BE2C (cell line): ENCODE results near the gene SYNGAP1.

ENCODE experiments used
- DNase-seq: peaks from one replicate; pipeline ENCODE4 v3.0.0-alpha.2; 2020
- H3K27me3 ChIP-seq: fragments of 250-450 bp; sonication (Bioruptor Pico); 2 replicates; pipeline ENCODE4 v1.5.1; 2020; ENCODE audit warnings: mild to moderate bottlenecking
- H3K36me3 ChIP-seq: fragments of 250-450 bp; sonication (Bioruptor Pico); 2 replicates; pipeline ENCODE4 v1.5.1; 2020; ENCODE audit warnings: mild to moderate bottlenecking
- H3K4me1 ChIP-seq: fragments of 250-450 bp; sonication (Bioruptor Pico); 2 replicates; pipeline ENCODE4 v1.5.1; 2020
- H3K4me3 ChIP-seq: 2 replicates; pipeline ENCODE4 v1.5.1; 2011; ENCODE audit warnings: low read depth, low read length
- H3K9me3 ChIP-seq: fragments of 250-450 bp; sonication (Bioruptor Pico); 2 replicates; pipeline ENCODE4 v1.5.1; 2020
- TF ChIP-seq, protein P1 (sequence below): IDR thresholded peaks from 2 replicates; pipeline ENCODE4 v1.5.1; 2012; ENCODE audit warnings: mild to moderate bottlenecking, low read depth, low read length

Gene SYNGAP1

DNA sequence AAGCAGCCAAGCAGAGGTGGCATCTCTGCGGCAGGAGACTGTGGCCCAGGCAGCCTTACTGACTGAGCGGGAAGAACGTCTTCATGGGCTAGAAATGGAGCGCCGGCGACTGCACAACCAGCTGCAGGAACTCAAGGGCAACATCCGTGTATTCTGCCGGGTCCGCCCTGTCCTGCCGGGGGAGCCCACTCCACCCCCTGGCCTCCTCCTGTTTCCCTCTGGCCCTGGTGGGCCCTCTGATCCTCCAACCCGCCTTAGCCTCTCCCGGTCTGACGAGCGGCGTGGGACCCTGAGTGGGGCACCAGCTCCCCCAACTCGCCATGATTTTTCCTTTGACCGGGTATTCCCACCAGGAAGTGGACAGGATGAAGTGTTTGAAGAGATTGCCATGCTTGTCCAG, 15.0 kb upstream of the SYNGAP1 start:
- peaks cover 3% of the 10 kb centered on the region; the same call in 1 of the 2 replicates for H3K4me1 ChIP-seq
- H3K4me3 ChIP-seq = no peak overlapping the region
- no peaks in the 10 kb centered on the region for H3K27me3 ChIP-seq
- H3K9me3 ChIP-seq = no peaks in the 10 kb centered on the region
- DNase-seq = no peak
- peaks cover 80% of the 10 kb centered on the region for H3K36me3 ChIP-seq
- TF ChIP-seq, protein P1, sequence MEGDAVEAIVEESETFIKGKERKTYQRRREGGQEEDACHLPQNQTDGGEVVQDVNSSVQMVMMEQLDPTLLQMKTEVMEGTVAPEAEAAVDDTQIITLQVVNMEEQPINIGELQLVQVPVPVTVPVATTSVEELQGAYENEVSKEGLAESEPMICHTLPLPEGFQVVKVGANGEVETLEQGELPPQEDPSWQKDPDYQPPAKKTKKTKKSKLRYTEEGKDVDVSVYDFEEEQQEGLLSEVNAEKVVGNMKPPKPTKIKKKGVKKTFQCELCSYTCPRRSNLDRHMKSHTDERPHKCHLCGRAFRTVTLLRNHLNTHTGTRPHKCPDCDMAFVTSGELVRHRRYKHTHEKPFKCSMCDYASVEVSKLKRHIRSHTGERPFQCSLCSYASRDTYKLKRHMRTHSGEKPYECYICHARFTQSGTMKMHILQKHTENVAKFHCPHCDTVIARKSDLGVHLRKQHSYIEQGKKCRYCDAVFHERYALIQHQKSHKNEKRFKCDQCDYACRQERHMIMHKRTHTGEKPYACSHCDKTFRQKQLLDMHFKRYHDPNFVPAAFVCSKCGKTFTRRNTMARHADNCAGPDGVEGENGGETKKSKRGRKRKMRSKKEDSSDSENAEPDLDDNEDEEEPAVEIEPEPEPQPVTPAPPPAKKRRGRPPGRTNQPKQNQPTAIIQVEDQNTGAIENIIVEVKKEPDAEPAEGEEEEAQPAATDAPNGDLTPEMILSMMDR = no peak

DNA sequence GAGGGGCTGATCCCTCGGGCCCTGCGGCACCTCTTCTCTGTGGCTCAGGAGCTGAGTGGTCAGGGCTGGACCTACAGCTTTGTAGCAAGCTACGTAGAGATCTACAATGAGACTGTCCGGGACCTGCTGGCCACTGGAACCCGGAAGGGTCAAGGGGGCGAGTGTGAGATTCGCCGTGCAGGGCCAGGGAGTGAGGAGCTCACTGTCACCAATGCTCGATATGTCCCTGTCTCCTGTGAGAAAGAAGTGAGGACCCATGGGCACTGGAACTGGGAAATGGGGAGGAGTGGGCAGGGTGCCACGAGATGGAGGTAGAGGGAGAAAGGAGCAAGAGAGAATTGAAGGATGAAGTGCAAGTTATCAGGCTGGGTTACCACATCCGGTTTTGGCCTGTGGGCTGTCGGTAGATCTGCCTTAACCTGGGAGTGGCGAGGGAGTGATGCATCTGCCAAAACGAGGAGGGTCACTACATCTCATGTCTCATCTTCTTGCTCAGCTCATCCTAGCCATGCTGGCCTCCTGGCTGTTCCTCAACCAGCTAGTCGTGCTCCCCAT, 14.4 kb upstream of the SYNGAP1 start:
- Histone ChIP-seq H3K27me3 (no peaks in the 10 kb centered on the region), H3K9me3 (no peaks in the 10 kb centered on the region), H3K4me3 (no peak overlapping the region), H3K36me3 (peaks cover 76% of the 10 kb centered on the region), H3K4me1 (peaks cover 3% of the 10 kb centered on the region; the same call in 1 of the 2 replicates)
- no peak for DNase-seq
- TF ChIP-seq, protein P1 = no peak

DNA sequence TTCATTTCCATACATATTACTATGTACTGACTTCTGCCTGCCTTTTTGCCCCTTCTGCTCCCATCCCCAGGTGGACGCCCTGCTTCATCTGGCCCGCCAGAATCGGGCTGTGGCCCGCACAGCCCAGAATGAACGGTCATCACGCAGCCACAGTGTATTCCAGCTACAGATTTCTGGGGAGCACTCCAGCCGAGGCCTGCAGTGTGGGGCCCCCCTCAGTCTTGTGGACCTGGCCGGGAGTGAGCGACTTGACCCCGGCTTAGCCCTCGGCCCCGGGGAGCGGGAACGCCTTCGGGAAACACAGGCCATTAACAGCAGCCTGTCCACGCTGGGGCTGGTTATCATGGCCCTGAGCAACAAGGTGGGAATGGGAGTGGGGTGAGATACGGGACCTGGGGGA, 13.7 kb upstream of the SYNGAP1 start:
- TF ChIP-seq, protein P1 = no peak
- H3K36me3 ChIP-seq = peaks cover 70% of the 10 kb centered on the region

DNA sequence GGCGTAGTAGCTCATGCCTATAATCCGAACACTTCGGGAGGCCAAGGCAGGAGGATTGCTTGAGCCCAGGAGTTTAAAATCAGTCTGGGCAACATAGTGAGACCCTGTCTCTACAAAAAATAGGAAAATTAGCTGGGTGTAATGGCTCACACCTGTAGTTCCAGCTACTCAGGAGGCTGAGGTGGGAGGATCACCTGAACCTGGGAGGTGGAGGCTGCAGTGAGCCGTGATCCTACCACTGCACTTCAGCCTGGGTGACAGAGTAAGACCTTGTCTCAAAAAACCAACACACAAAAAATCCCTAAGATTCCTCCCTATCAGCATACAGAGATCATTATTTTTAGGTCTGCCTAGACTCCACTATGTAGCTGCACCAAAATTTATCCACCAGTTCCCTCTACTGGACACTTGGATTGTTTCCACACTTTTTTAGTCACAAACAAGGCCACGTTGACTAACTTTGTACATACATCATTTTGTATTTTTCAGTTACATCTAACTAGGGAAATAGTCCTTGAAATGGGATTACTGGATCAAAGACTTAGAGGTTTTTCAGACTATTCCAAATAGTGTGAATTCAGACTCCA, 12.6 kb upstream of the SYNGAP1 start:
- Histone ChIP-seq H3K36me3 (peaks cover 60% of the 10 kb centered on the region), H3K4me1 (peaks cover 3% of the 10 kb centered on the region; the same call in 1 of the 2 replicates), H3K9me3 (no peaks in the 10 kb centered on the region), H3K27me3 (no peaks in the 10 kb centered on the region), H3K4me3 (no peak overlapping the region)
- TF ChIP-seq, protein P1 = peak; percentile 34
- no peak for DNase-seq

More for the DNA sequence above, 13.7 kb upstream of the SYNGAP1 start:
- Histone ChIP-seq H3K4me1 (peaks cover 3% of the 10 kb centered on the region; the same call in 1 of the 2 replicates), H3K4me3 (no peak overlapping the region), H3K9me3 (no peaks in the 10 kb centered on the region), H3K27me3 (no peaks in the 10 kb centered on the region)
- DNase-seq = no peak

DNA sequence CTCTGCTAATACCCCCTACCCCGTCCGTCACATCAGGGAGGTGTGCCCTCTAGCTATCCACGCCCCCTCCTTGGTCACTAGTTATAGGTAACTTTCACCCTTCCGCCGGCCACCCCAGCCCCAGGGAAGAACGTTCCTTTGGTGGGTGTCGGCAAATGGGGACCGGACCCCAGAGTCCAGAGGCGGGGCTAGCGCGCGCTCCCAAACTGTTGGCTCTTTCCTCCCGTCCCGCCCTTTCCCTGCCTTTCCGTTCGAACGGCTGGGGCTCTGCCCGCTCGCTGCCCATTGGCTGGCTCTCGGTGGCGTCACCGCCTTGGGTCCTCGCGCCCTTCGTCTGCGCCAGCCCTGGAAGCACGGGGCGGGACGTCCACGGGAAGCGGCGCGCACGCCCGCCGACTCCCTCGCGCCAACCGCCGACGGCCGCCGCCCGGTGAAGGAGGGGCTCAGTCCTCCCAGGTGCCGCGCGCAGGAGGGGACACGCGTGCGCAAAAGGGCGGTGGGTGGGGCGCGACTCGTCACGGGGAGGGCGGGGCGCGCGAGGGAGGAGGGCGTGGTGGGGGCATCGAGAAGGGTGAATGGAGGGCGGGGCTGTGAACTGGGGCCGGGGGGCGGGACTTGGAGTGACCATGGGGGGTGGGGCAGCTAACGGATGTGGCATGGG, 9.7 kb upstream of the SYNGAP1 start:
- H3K4me3 ChIP-seq = peak overlapping the region; percentile 69
- DNase-seq = peak; percentile 98
- H3K36me3 ChIP-seq = peaks cover 51% of the 10 kb centered on the region
- H3K4me1 ChIP-seq = peaks cover 3% of the 10 kb centered on the region; the same call in 1 of the 2 replicates
- TF ChIP-seq, protein P1 = no peak
- no peaks in the 10 kb centered on the region for H3K27me3 ChIP-seq
- H3K9me3 ChIP-seq = no peaks in the 10 kb centered on the region
